HFF-Myc (cell line): ENCODE data around the gene GATAD2B.

Experiments
- DNase-seq: peaks from one replicate; pipeline ENCODE4 v3.0.0-alpha.2; 2011; ENCODE audit warnings: low read depth; ENCODE audit errors: extremely low read depth
- H3K4me3 ChIP-seq: replicated peaks from 2 replicates; pipeline ENCODE4 v1.5.1; 2011; ENCODE audit warnings: low read depth, mild to moderate bottlenecking, control low read depth, low read length
- CTCF ChIP-seq: IDR thresholded peaks from 2 replicates; pipeline ENCODE4 v1.5.1; 2012; ENCODE audit warnings: mild to moderate bottlenecking, low read depth, low read length, control low read depth; ENCODE audit errors: missing control alignments

Gene GATAD2B

DNA sequence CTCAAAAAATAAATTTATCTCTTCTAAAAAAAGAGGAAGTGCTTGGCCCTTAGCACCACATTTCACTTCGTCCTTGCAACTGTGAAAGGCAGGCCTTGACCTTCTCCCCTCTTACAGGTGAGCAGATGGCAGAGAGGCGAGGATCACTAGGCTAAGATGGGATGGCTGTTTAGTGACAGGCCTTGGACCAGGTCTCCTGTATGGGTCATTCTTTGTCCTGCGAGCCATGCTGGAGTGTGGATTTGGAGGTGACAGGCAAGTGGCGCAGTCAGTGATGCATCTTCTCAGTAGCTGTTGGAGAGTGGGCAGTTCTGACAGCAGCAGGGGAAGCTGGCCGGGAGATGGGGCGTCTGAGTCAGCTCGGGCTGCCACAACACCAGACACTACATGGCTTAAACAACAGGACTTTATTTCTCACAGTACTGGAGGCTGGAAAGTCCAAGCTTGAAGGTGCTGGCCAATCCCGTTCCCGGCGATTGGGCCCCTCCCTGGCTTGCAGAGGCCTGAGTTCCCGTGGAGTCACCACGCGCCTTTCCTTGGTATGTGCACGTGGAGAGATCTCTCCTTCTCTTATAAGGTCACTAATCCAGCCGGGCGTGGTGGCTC, 131.0 kb downstream of the GATAD2B start:
- no peak overlapping the region for H3K4me3 ChIP-seq
- no peak for DNase-seq

GRCh38 chr1:153790966-153791647, 131.7 kb downstream of the GATAD2B start:
- no peak for TF ChIP-seq CTCF
- no peak for DNase-seq
- H3K4me3 ChIP-seq = no peak overlapping the region

More for the DNA sequence above, 131.0 kb downstream of the GATAD2B start:
- TF ChIP-seq CTCF = no peak

DNA sequence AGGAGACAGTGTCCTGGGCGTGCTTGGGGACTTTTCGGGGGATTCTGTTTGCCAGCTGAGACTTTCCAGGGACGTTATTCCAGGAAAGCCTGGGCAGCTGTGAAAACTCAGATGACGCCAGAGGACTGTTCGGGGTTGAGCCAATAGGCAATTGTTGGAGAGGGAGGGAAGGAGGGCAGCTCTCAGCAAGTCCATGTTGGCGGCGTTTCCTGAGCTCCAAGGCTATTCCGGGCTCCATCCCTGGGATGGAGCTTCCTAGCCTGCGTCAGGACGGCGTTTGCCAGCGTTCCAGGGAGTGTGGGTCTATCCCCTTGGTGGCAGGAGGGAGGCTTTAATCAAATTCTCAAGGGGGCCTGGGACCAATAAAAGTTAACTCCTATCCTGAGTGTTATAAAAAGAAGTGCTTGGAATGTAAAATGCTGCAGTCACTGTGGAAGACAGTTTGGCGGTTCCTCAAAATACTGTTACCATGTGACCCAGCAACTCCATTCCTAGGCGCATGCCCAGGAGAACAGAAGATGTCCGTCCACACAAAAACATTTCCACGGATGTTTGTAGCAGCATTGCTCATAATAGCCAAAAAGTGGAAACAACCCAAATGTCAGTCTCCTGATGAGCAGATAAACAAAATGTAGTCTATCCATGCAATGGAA, 132.3 kb downstream of the GATAD2B start:
- DNase-seq = no peak
- TF ChIP-seq CTCF = no peak
- no peak overlapping the region for H3K4me3 ChIP-seq

DNA sequence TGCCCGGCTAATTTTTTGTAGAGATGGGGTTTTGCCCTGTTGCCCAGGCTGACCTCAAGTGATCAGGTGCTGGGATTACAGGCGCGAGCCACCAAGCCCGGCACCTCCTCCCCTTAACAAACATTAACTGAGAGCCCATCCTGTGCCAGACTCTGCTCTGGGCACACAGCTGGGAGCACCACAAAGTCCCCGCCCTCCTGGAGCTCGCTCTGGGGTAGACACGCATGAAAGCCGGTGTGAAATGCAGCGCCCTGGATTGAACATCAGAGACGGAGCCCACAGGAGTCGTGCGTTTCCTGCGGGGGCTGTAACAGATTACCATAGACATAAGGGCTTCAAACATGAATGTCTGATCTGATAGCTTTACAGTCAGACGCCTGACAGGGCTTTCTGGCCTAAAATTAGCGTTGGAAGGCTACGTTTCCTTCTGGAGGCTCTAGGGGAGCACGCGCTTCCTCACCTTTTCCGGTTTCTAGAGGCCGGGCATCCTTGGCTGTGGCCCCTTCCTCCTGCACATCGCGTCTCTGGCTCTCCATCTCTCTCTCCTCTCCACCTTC, 133.2 kb downstream of the GATAD2B start:
- H3K4me3 ChIP-seq = no peak overlapping the region
- TF ChIP-seq CTCF = no peak
- no peak for DNase-seq

- TF ChIP-seq CTCF = no peak
- no peak for DNase-seq
Measured at GRCh38 chr1:153786038-153786790, 136.6 kb downstream of the GATAD2B start.

More at GRCh38 chr1:153786038-153786790, 136.6 kb downstream of the GATAD2B start:
- no peak overlapping the region for H3K4me3 ChIP-seq
